GM23248 (cell line): ENCODE data around the gene CFAP100.

ENCODE experiments used
- EZH2 ChIP-seq: fragments of 200-600 bp; sonication (generic); IDR thresholded peaks from 2 replicates; pipeline ENCODE4 v1.6.1; 2018; ENCODE audit warnings: antibody characterized with exemption, mild to moderate bottlenecking; ENCODE audit not compliant: insufficient read depth, poor library complexity, severe bottlenecking
- EZH2phosphoT487 ChIP-seq: fragments of 200-600 bp; sonication (generic); IDR thresholded peaks from 2 replicates; pipeline ENCODE4 v1.6.1; 2018; ENCODE audit warnings: antibody characterized with exemption, moderate library complexity, mild to moderate bottlenecking, low read depth; ENCODE audit not compliant: insufficient read depth

- no peak for TF ChIP-seq EZH2
- TF ChIP-seq EZH2phosphoT487, result no peak
These were observed 80.9 kb downstream of the CFAP100 start, which contains the start of gene ZXDC for GRCh38 chr3:126475413-126476114.
